B cell (primary cell): ENCODE data around the gene NTM. TPM values are rescaled to one million over a fixed set of nuclear protein-coding genes. Genes with fewer than 3 reads are reported as not detected.

ENCODE experiments used
- ATAC-seq: fragments of 200-7000 bp; cut with Tn5 transposase; one replicate; pipeline ENCODE4 v1.10.0; 2021; ENCODE audit warnings: low read depth, mild to moderate bottlenecking, moderate number of reproducible peaks, moderate library complexity
- CTCF ChIA-PET: fragments of 350-600 bp; sonication (Branson Sonifier 250); formaldehyde crosslinking; loops from one replicate; lab custom pipeline; 2021; ENCODE audit warnings: antibody characterized with exemption, inconsistent platforms; lab: Charles Lee
- POLR2A ChIA-PET: fragments of 350-600 bp; sonication (Branson Sonifier 250); formaldehyde crosslinking; loops from one replicate; lab custom pipeline; 2021; ENCODE audit warnings: antibody characterized with exemption; lab: Charles Lee
- DNase-seq: peaks from one replicate; pipeline ENCODE4 v3.0.0; 2013
- H2AFZ ChIP-seq: 2 replicates; pipeline ENCODE4 v1.6.1; 2012; ENCODE audit warnings: mild to moderate bottlenecking, low read depth, low read length; ENCODE audit not compliant: insufficient read depth, poor library complexity, severe bottlenecking
- H3K27ac ChIP-seq, 2 donors: 1 replicate in 1 of 2; 2 replicates in 1 of 2; pipeline ENCODE4 v1.5.1; 2012 to 2013; ENCODE audit warnings: low read length in 2 of 2, mild to moderate bottlenecking in 2 of 2, moderate library complexity in 1 of 2
- H3K27me3 ChIP-seq, 4 experiments: fragments of 200-600 bp in 1 of 4; sonication (generic) in 1 of 4; replicated peaks in 1 of 4; 1 replicate in 2 of 4; 2 replicates in 2 of 4; pipeline versions ENCODE4 v1.6.1 to v1.7.0; 2013 to 2016; ENCODE audit warnings: low read length in 3 of 4, mild to moderate bottlenecking in 2 of 4, mixed read lengths in 1 of 4, moderate library complexity in 1 of 4; ENCODE audit not compliant: insufficient read depth in 4 of 4, control insufficient read depth in 3 of 4; ENCODE audit errors: control extremely low read depth in 1 of 4
- H3K36me3 ChIP-seq, 2 experiments: replicated peaks in 1 of 2; 1 replicate in 1 of 2; 2 replicates in 1 of 2; pipeline versions ENCODE4 v1.6.1 to v1.7.1; 2013; ENCODE audit warnings: low read length in 1 of 2; ENCODE audit not compliant: insufficient read depth in 2 of 2, control insufficient read depth in 1 of 2; ENCODE audit errors: control extremely low read depth in 1 of 2, extremely low read depth in 1 of 2
- H3K4me1 ChIP-seq, 2 donors: fragments of 200-600 bp in 1 of 2; sonication (generic) in 1 of 2; 1 replicate in 1 of 2; 2 replicates in 1 of 2; pipeline versions ENCODE4 v1.5.1 to v1.6.1; 2013 to 2017; ENCODE audit warnings: low read length in 2 of 2; ENCODE audit not compliant: control insufficient read depth in 2 of 2, insufficient read depth in 2 of 2
- H3K4me2 ChIP-seq: replicated peaks from 2 replicates; pipeline ENCODE3; 2012; ENCODE audit warnings: mild to moderate bottlenecking, low read depth, low read length; ENCODE audit not compliant: poor library complexity, severe bottlenecking
- H3K4me3 ChIP-seq, 5 experiments: fragments of 200-600 bp in 1 of 5; sonication (generic) in 1 of 5; 1 replicate in 3 of 5; 2 replicates in 2 of 5; pipeline versions ENCODE4 v1.5.1 to v1.7.0; 2011 to 2016; ENCODE audit warnings: low read length in 4 of 5, mild to moderate bottlenecking in 4 of 5, low read depth in 2 of 5, control low read depth in 1 of 5, moderate library complexity in 1 of 5; ENCODE audit not compliant: insufficient read depth in 1 of 5; ENCODE audit errors: control extremely low read depth in 1 of 5, extremely low read depth in 1 of 5
- H3K79me2 ChIP-seq: fragments of 200-600 bp; sonication (generic); one replicate; pipeline ENCODE4 v1.6.0; 2016; ENCODE audit warnings: low read length; ENCODE audit not compliant: control insufficient read depth, insufficient read depth
- H3K9ac ChIP-seq: fragments of 200-600 bp; sonication (generic); 2 replicates; pipeline ENCODE4 v1.6.1; 2017; ENCODE audit warnings: mild to moderate bottlenecking, low read length, moderate library complexity
- H3K9me3 ChIP-seq, 3 donors: one replicate each; pipeline versions ENCODE4 v1.6.1 to v1.7.1; 2013; ENCODE audit warnings: low read length in 2 of 3; ENCODE audit not compliant: control insufficient read depth in 2 of 3, insufficient read depth in 1 of 3; ENCODE audit errors: control extremely low read depth in 1 of 3
- H4K20me1 ChIP-seq: 2 replicates; pipeline ENCODE4 v1.6.0; 2012; ENCODE audit warnings: mild to moderate bottlenecking, low read length; ENCODE audit not compliant: insufficient read depth, control insufficient read depth, poor library complexity, severe bottlenecking
- H3K27ac Mint-ChIP-seq: one replicate; pipeline ENCODE4 v1.8.0; 2021; ENCODE audit warnings: mixed read lengths
- H3K27me3 Mint-ChIP-seq: one replicate; pipeline ENCODE4 v1.8.0; 2021; ENCODE audit warnings: mixed read lengths
- H3K4me1 Mint-ChIP-seq: one replicate; pipeline ENCODE4 v1.8.0; 2021; ENCODE audit warnings: mixed read lengths
- H3K4me3 Mint-ChIP-seq: one replicate; pipeline ENCODE4 v1.8.0; 2021; ENCODE audit warnings: mixed read lengths
- H3K9me3 Mint-ChIP-seq: one replicate; pipeline ENCODE4 v1.8.0; 2022; ENCODE audit warnings: mixed read lengths; ENCODE audit not compliant: insufficient read depth
- CTCF ChIP-seq: fragments of 200-600 bp; IDR thresholded peaks from one replicate; pipeline ENCODE4 v1.8.0; 2022; ENCODE audit warnings: antibody characterized with exemption, mild to moderate bottlenecking
- EZH2 ChIP-seq: IDR thresholded peaks from 2 replicates; pipeline ENCODE4 v1.6.1; 2012; ENCODE audit warnings: borderline replicate concordance, low read depth, mild to moderate bottlenecking, moderate library complexity, low read length; ENCODE audit not compliant: insufficient read depth, poor library complexity, severe bottlenecking
- WGBS: methylation state at CpG from one replicate; pipeline ENCODE4 v1.1.5; 2013; ENCODE audit warnings: missing lambda C conversion rate; ENCODE audit not compliant: insufficient coverage; 5-methylcytosine and 5-hydroxymethylcytosine counted together
- intact Hi-C: fragments of 100-400 bp; cut with micrococcal nuclease; formaldehyde crosslinking; loops from one replicate; pipeline ENCODE4 v1.10.0; 2022
- polyA plus RNA-seq: library from polyadenylated mRNA; depleted of rRNA; stranded (reverse); fragments of >200 nt; gene quantifications from 2 replicates; pipeline ENCODE4 v1.2.3, GENCODE V29; 2012
- total RNA-seq, 2 donors: library from RNA; stranded (reverse); fragments of 120-200 nt in 1 of 2; gene quantifications; 1 replicate in 1 of 2; 2 replicates in 1 of 2; pipeline versions ENCODE4 v1.2.3 to v1.2.4, GENCODE V29; 2013 to 2022

NTM gene
- total and polyA plus RNA-seq, 2 donors (not counting 1 experiment from before 2014, with no cell fraction given), result not detected

- H2AFZ ChIP-seq, result no peak overlapping the region
Observed at GRCh38 chr11:132126973-132127899, 756.8 kb downstream of the NTM start.

More at GRCh38 chr11:132126973-132127899, 756.8 kb downstream of the NTM start:
- Histone ChIP-seq H3K4me1 (peaks cover 0 to 4% of the 10 kb centered on the region in 2 donors), H3K4me2 (no peak overlapping the region), H4K20me1 (no peaks in the 10 kb centered on the region), H3K27ac (no peak overlapping the region), H3K36me3 (no peaks in the 10 kb centered on the region), H3K79me2 (no peaks in the 10 kb centered on the region), H3K4me3 (no peak overlapping the region), H3K9ac (no peak overlapping the region), H3K9me3 (peaks cover 0 to 10% (median 0%) of the 10 kb centered on the region in 3 donors), H3K27me3 (no peaks in the 10 kb centered on the region)
- Mint-ChIP-seq H3K27ac (no peak overlapping the region), H3K9me3 (peaks cover 4% of the 10 kb centered on the region), H3K4me3 (no peak overlapping the region), H3K27me3 (no peaks in the 10 kb centered on the region), H3K4me1 (no peaks in the 10 kb centered on the region)
- intact Hi-C loops, result no loop called here
- TF ChIP-seq CTCF, result no peak
- no peak for TF ChIP-seq EZH2
- 79% methylated on average over 7 of the region's 19 CpGs for WGBS
- ChIA-PET CTCF (no interaction called here), POLR2A (no interaction called here)
- no peak for ATAC-seq
- no peak for DNase-seq
